ENCODE results near the gene SNAP47. TPM values are rescaled to one million over a fixed set of nuclear protein-coding genes. Genes with fewer than 3 reads are reported as not detected.

The SNAP47 gene
- total and polyA plus RNA-seq, 9 of the 15 experiments (the other 6 are each of a cell fraction or from before 2014, with no cell fraction given): 2.5 to 41.3 (median 32.6) TPM

- TF ChIP-seq SNIP1 (IDR thresholded peaks at IDR 0.05; ENCODE audit: low read depth): no peak
- no peak for TF ChIP-seq PURB (CRISPR knock-in tag; IDR thresholded peaks at IDR 0.05; ENCODE audit: low read depth)
- TF ChIP-seq CBFA2T3 (IDR thresholded peaks at IDR 0.05): no peak
- TF ChIP-seq ZNF395 (CRISPR knock-in tag; IDR thresholded peaks at IDR 0.05): no peak
- TF ChIP-seq TEAD4 (IDR thresholded peaks at IDR 0.05; ENCODE audit: low read length): no peak
- TF ChIP-seq TEAD4 (CRISPR knock-in tag; IDR thresholded peaks at IDR 0.05; ENCODE audit: borderline replicate concordance): no peak
- ATAC-seq (no peak), FAIRE-seq (no peak), DNase-seq (ENCODE audit: extremely low read depth in 1 of 4, low spot score in 3 of 4) (no peak)
- no peak overlapping the region for H3K4me2 ChIP-seq (ENCODE audit: insufficient read depth, low read length)
- H3K79me2 ChIP-seq (ENCODE audit: control insufficient read depth, insufficient read depth, low read length): no peaks in the 10 kb centered on the region
- no peaks in the 10 kb centered on the region for H3K9me3 ChIP-seq (replicated peaks; ENCODE audit: control insufficient read depth, insufficient read depth, low read depth, low read length)
- peaks cover 2% of the 10 kb centered on the region; the same call in 1 of the 2 replicates for H4K20me1 ChIP-seq (replicated peaks; ENCODE audit: control insufficient read depth, insufficient read depth, low read length)
- WGBS (ENCODE audit: insufficient coverage, low coverage, missing lambda C conversion rate): 92% methylated on average over 22 of the region's 23 CpGs
- in situ Hi-C loops (cut with MboI) (no loop called here), intact Hi-C loops (cut with micrococcal nuclease) (no loop called here)
- H3K36me3 ChIP-seq (ENCODE audit: control insufficient read depth, insufficient read depth, low read length): peaks cover 25% of the 10 kb centered on the region; the same call in 2 of the 3 replicates
- H3K4me1 ChIP-seq (replicated peaks in 1 of 2; ENCODE audit: control insufficient read depth in 2 of 2, insufficient read depth in 2 of 2, low read length in 2 of 2): peaks cover 0 to 9% of the 10 kb centered on the region in 2 experiments; a peak in 1 of 5 replicates
- no peaks in the 10 kb centered on the region for H3K9me1 ChIP-seq (ENCODE audit: control insufficient read depth, insufficient read depth, low read length)
- H3K27me3 ChIP-seq (ENCODE audit: control insufficient read depth in 2 of 2, insufficient read depth in 2 of 2, low read length in 2 of 2): no peaks in the 10 kb centered on the region
- CTCF ChIA-PET (ENCODE audit: low intra/inter-chr PET ratio): no interaction called here
- no peak overlapping the region for H3K4me3 ChIP-seq
- POLR2A ChIA-PET: interaction anchor here (0.6 to 1.3 kb wide), 2 partner anchors 7 to 1780 kb away, joined by 3 to 5 read pairs; no protein-coding TSS in a partner anchor
- no peak overlapping the region for H3K9ac ChIP-seq (ENCODE audit: insufficient read depth in 1 of 2, low read depth in 2 of 2, low read length in 2 of 2)
- no TSS peak for BruUV-seq (replicated peaks)
- no peak overlapping the region for H2AFZ ChIP-seq (ENCODE audit: low read depth, low read length)
- no peak overlapping the region for H3K27ac ChIP-seq (ENCODE audit: extremely low read depth, low read depth, low read length)
These were observed 45.1 kb downstream of the SNAP47 start for GRCh38 chr1:227780101-227781044.
